Endothelial cell of umbilical vein (primary cell): Measurements from ENCODE around the gene PRDM10. TPM values are rescaled to one million over a fixed set of nuclear protein-coding genes. Genes with fewer than 3 reads are reported as not detected.

ENCODE experiments used
- BruUV-seq: library from RNA; stranded (reverse); fragments of 400-500 nt; replicated peaks from 2 replicates; lab custom pipeline; 2021; lab: Mats Ljungman, UMichigan
- CTCF ChIA-PET: fragments of 300-600, 350-600 bp; sonication (Branson Sonifier 250); formaldehyde crosslinking; loops from one replicate; lab custom pipeline; 2021; ENCODE audit warnings: antibody characterized with exemption, inconsistent platforms; lab: Charles Lee
- POLR2A ChIA-PET: fragments of 300-600, 350-600 bp; sonication (Branson Sonifier 250); formaldehyde crosslinking; loops from one replicate; lab custom pipeline; 2021; ENCODE audit warnings: antibody characterized with exemption, inconsistent platforms; lab: Charles Lee
- DNase-seq: peaks from one replicate; pipeline ENCODE4 v3.0.0-alpha.2; 2011; ENCODE audit warnings: low read depth, low spot score
- FAIRE-seq: peaks from 2 replicates; lab custom pipeline; 2011; peaks lifted over from hg19 to GRCh38; lab: Jason Lieb, UNC
- H2AFZ ChIP-seq: 2 replicates; pipeline ENCODE4 v1.6.0; 2012; ENCODE audit warnings: low read depth, low read length, control low read depth, inconsistent platforms
- H3K27ac ChIP-seq: 2 replicates; pipeline ENCODE4 v1.5.1; 2011; ENCODE audit warnings: low read depth, mild to moderate bottlenecking, control low read depth, low read length, moderate library complexity; ENCODE audit not compliant: insufficient read depth
- H3K27me3 ChIP-seq, 2 experiments: 2 replicates each; pipeline versions ENCODE4 v1.6.0 to v1.6.1; 2011; ENCODE audit warnings: low read length in 2 of 2, mixed read lengths in 1 of 2; ENCODE audit not compliant: control insufficient read depth in 2 of 2, insufficient read depth in 2 of 2
- H3K36me3 ChIP-seq, 2 experiments: 2 replicates in 1 of 2; 3 replicates in 1 of 2; pipeline ENCODE4 v1.5.1; 2011; ENCODE audit warnings: low read length in 2 of 2, mild to moderate bottlenecking in 1 of 2, moderate library complexity in 1 of 2; ENCODE audit not compliant: control insufficient read depth in 2 of 2, insufficient read depth in 2 of 2; ENCODE audit errors: extremely low read depth in 1 of 2
- H3K4me1 ChIP-seq: 3 replicates; pipeline ENCODE4 v1.5.1; 2011; ENCODE audit warnings: mild to moderate bottlenecking, low read length; ENCODE audit not compliant: control insufficient read depth, insufficient read depth; ENCODE audit errors: extremely low read depth
- H3K4me2 ChIP-seq: 2 replicates; pipeline ENCODE4 v1.6.1; 2011; ENCODE audit warnings: low read length, control low read depth, mixed read lengths; ENCODE audit not compliant: insufficient read depth
- H3K4me3 ChIP-seq, 3 experiments: fragments of 200-600 bp in 1 of 3; sonication (generic), shearing (Covaris generic) in 1 of 3; replicated peaks in 1 of 3; 2 replicates each; pipeline ENCODE4 v1.5.1; 2011 to 2016; ENCODE audit warnings: control low read depth in 3 of 3, low read length in 3 of 3, mild to moderate bottlenecking in 2 of 3, inconsistent platforms in 1 of 3, low read depth in 1 of 3, moderate library complexity in 1 of 3; ENCODE audit not compliant: insufficient read depth in 1 of 3
- H3K79me2 ChIP-seq: 2 replicates; pipeline ENCODE4 v1.6.0; 2012; ENCODE audit warnings: low read length, inconsistent platforms; ENCODE audit not compliant: control insufficient read depth, insufficient read depth
- H3K9ac ChIP-seq: replicated peaks from 2 replicates; pipeline ENCODE3; 2011; ENCODE audit warnings: low read length, control low read depth; ENCODE audit not compliant: insufficient read depth; ENCODE audit errors: extremely low read depth
- H3K9me1 ChIP-seq: replicated peaks from 3 replicates; pipeline ENCODE4 v1.6.0; 2011; ENCODE audit warnings: mild to moderate bottlenecking, low read length; ENCODE audit not compliant: control insufficient read depth, insufficient read depth; ENCODE audit errors: extremely low read depth
- H3K9me3 ChIP-seq: replicated peaks from 2 replicates; pipeline ENCODE4 v1.5.1; 2012; ENCODE audit warnings: low read length, inconsistent platforms; ENCODE audit not compliant: control insufficient read depth, insufficient read depth
- H4K20me1 ChIP-seq: replicated peaks from 2 replicates; pipeline ENCODE3; 2011; ENCODE audit warnings: mild to moderate bottlenecking, low read length; ENCODE audit not compliant: control insufficient read depth, insufficient read depth; ENCODE audit errors: extremely low read depth
- CTCF ChIP-seq, 2 donors: IDR thresholded peaks; 1 replicate in 1 of 2; 2 replicates in 1 of 2; pipeline ENCODE4 v1.5.1; 2011; ENCODE audit warnings: low read length in 2 of 2, mild to moderate bottlenecking in 2 of 2, moderate library complexity in 2 of 2, control low read depth in 1 of 2, inconsistent platforms in 1 of 2, low read depth in 1 of 2; ENCODE audit not compliant: insufficient read depth in 1 of 2; ENCODE audit errors: extremely low read depth in 1 of 2
- EZH2 ChIP-seq: IDR thresholded peaks from 2 replicates; pipeline ENCODE4 v1.6.1; 2012; ENCODE audit warnings: borderline replicate concordance, low read depth, mild to moderate bottlenecking, moderate library complexity, low read length, inconsistent platforms; ENCODE audit not compliant: severe bottlenecking
- FOS ChIP-seq: IDR thresholded peaks from 2 replicates; pipeline ENCODE4 v1.6.1; 2011; ENCODE audit warnings: mild to moderate bottlenecking, low read length, moderate library complexity, borderline replicate concordance; ENCODE audit not compliant: insufficient read depth
- GATA2 ChIP-seq: IDR thresholded peaks from 2 replicates; pipeline ENCODE4 v1.7.0; 2011; ENCODE audit warnings: low read depth, mild to moderate bottlenecking, moderate library complexity, mixed read lengths, low read length; ENCODE audit not compliant: insufficient read length, insufficient read depth
- JUN ChIP-seq: IDR thresholded peaks from 2 replicates; pipeline ENCODE4 v1.6.1; 2011; ENCODE audit warnings: borderline replicate concordance, low read depth; ENCODE audit not compliant: insufficient read length, insufficient read depth
- MAX ChIP-seq: IDR thresholded peaks from 2 replicates; pipeline ENCODE4 v1.6.1; 2011; ENCODE audit not compliant: insufficient read depth, insufficient read length
- MYC ChIP-seq: IDR thresholded peaks from one replicate; pipeline ENCODE4 v1.6.1; 2011; ENCODE audit warnings: mild to moderate bottlenecking, low read depth, low read length
- POLR2A ChIP-seq: IDR thresholded peaks from 2 replicates; pipeline ENCODE4 v1.6.1; 2012; ENCODE audit warnings: low read depth, mild to moderate bottlenecking, control low read depth, low read length
- POLR2AphosphoS5 ChIP-seq: IDR thresholded peaks from 2 replicates; pipeline ENCODE4 v1.6.1; 2012; ENCODE audit warnings: low read depth, mild to moderate bottlenecking, control low read depth, low read length, moderate library complexity; ENCODE audit not compliant: insufficient read depth
- dilution Hi-C: fragments of 300-500 bp; cut with MboI; formaldehyde crosslinking; loops from one replicate; pipeline ENCODE4 v1.15.0; 2019; ENCODE audit warnings: low sequenced_read_pairs; ENCODE audit not compliant: extremely low pct_ligation_motif_present
- intact Hi-C: fragments of 100-400 bp; cut with micrococcal nuclease; formaldehyde crosslinking; loops from one replicate; pipeline ENCODE4 v1.10.0; 2022
- polyA plus RNA-seq, 4 experiments: library from polyadenylated mRNA; depleted of rRNA in 3 of 4; stranded (reverse) in 3 of 4; unstranded in 1 of 4; fragments of >200 nt; gene quantifications; 2 replicates each; pipeline versions ENCODE4 v1.2.1 to v1.2.3, GENCODE V29; 2011 to 2012; ENCODE audit warnings: missing spikeins in 1 of 4
- total RNA-seq: library from RNA; stranded (reverse); gene quantifications from 2 replicates; pipeline ENCODE4 v1.2.3, GENCODE V29; 2021

PRDM10 gene
- total and polyA plus RNA-seq, 2 donors (not counting 3 experiments of a cell fraction or from before 2014, with no cell fraction given), result 9.6 to 13.0 TPM

GRCh38 chr11:129947474-129947873 is 55.2 kb downstream of the PRDM10 start:
- no peak overlapping the region for H2AFZ ChIP-seq
- H3K9me3 ChIP-seq, result no peaks in the 10 kb centered on the region
- no TSS peak for BruUV-seq
- no peak overlapping the region for H3K4me3 ChIP-seq
- no peak overlapping the region for H3K4me2 ChIP-seq
- no peaks in the 10 kb centered on the region for H4K20me1 ChIP-seq
- H3K4me1 ChIP-seq, result peaks cover 19% of the 10 kb centered on the region
- peaks cover 0 to 5% of the 10 kb centered on the region in 2 experiments for H3K36me3 ChIP-seq
- ChIA-PET POLR2A (no interaction called here), CTCF (no interaction called here)
- intact Hi-C loops, result no loop called here
- DNase-seq, result no peak
- no peaks in the 10 kb centered on the region for H3K79me2 ChIP-seq
- H3K27me3 ChIP-seq, result no peaks in the 10 kb centered on the region
- H3K9ac ChIP-seq, result no peak overlapping the region
- no peak overlapping the region for H3K27ac ChIP-seq
- FAIRE-seq, result no peak
- TF ChIP-seq POLR2A (no peak), MAX (no peak), FOS (no peak), JUN (no peak), MYC (no peak)
- dilution Hi-C loops, result no loop called here
- no peaks in the 10 kb centered on the region for H3K9me1 ChIP-seq

GRCh38 chr11:129946965-129947364 is 55.7 kb downstream of the PRDM10 start:
- Histone ChIP-seq H3K79me2 (no peaks in the 10 kb centered on the region), H3K9me1 (no peaks in the 10 kb centered on the region), H3K9ac (no peak overlapping the region), H3K4me3 (no peak overlapping the region), H3K36me3 (peaks cover 3 to 5% of the 10 kb centered on the region in 2 experiments), H3K27me3 (no peaks in the 10 kb centered on the region), H3K9me3 (no peaks in the 10 kb centered on the region), H3K4me1 (peaks cover 19% of the 10 kb centered on the region), H2AFZ (no peak overlapping the region), H4K20me1 (no peaks in the 10 kb centered on the region), H3K4me2 (no peak overlapping the region), H3K27ac (no peak overlapping the region)
- intact Hi-C loops (no loop called here), dilution Hi-C loops (no loop called here)
- no peak for FAIRE-seq
- POLR2A ChIA-PET, result no interaction called here
- TF ChIP-seq FOS (no peak), POLR2A (no peak), CTCF (IDR thresholded peaks at IDR 0.05; ENCODE audit: extremely low read depth in 1 of 2, insufficient read depth in 1 of 2, low read depth in 1 of 2, low read length in 2 of 2) (no peak), EZH2 (no peak), MAX (no peak), GATA2 (no peak), POLR2AphosphoS5 (no peak), JUN (no peak)
- DNase-seq, result no peak
- no TSS peak for BruUV-seq
- CTCF ChIA-PET, result interaction anchor here (1.7 kb wide), 1 partner anchor 185 kb away, joined by 11 read pairs; no protein-coding TSS in a partner anchor
